ENCODE results near the gene NAT8L. TPM values are rescaled to one million over a fixed set of nuclear protein-coding genes. Genes with fewer than 3 reads are reported as not detected.

Gene NAT8L
- polyA plus RNA-seq, 12 donors = 1.3 to 2.8 (median 2.1) TPM; not detected in 1

GRCh38 chr4:2044542-2045517 lies 14.3 kb upstream of the NAT8L start:
- DNase-seq = no peak

DNA sequence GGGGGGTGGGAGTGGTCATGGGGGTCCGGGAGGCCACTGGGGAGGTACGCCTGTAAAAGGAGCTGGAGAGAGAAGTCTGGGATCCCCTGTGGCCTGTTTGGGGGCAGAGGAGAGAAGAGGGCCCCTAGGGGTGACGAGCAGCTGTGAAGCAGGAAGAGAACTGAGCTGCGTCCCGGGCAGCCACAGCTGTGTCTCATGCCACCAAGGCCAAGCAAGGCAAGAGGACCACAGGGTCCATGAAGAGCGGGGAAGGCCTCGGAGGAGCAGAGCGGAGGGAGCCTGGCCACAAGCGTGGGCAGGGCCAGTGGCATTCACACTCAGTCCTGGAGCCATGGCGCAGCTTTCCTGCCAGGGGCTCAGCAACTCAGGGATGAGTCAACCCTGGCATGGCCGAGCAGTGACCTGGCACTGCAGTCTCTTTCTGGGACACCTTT lies 13.6 kb upstream of the NAT8L start:
- DNase-seq = no peak

DNA sequence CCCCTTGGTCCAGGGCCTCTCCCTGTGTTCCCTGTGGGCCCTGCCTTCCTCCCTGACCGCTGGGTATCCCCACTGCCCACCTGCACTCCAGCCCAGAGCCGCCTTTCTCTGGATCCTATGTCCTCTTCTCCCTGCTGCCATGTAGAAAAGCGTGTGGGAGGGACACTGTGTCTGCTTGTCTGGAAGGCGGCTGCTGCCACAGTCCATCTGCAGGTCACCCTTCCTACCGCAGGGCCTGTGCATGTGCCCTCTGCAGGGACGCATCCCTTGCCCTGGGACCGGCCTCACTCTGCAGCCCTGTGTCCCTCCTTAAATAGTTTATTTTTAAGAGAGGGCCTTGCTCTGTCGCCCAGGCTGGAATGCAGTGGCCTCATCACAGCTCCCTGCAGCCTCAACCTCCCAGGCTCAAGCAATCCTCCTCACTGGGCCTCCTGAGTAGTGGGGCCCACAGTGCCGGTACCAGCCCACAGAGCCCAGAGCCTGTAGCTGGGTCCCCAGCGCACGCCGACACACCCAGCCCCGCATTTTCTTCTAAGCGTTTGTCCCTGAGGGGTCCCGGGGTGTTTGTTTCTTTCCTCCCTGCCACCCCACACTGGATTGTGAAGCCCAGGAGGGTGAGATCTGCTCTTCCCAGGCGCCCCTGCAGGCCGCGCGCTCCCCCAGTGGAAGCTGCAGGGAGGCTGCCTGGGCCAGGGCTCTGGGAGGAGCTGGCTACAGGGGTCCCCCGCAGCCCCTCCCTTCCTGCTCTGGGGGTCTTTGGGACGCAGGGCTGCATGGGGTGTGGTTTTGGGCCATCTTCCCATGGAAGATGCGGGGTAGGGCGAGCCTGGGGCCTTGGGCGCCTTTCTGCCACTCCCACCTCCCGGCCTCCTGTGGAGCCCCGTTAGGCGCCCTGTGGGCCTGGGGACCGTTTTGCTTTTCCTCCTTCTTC lies 12.8 kb upstream of the NAT8L start:
- no peak for DNase-seq

DNA sequence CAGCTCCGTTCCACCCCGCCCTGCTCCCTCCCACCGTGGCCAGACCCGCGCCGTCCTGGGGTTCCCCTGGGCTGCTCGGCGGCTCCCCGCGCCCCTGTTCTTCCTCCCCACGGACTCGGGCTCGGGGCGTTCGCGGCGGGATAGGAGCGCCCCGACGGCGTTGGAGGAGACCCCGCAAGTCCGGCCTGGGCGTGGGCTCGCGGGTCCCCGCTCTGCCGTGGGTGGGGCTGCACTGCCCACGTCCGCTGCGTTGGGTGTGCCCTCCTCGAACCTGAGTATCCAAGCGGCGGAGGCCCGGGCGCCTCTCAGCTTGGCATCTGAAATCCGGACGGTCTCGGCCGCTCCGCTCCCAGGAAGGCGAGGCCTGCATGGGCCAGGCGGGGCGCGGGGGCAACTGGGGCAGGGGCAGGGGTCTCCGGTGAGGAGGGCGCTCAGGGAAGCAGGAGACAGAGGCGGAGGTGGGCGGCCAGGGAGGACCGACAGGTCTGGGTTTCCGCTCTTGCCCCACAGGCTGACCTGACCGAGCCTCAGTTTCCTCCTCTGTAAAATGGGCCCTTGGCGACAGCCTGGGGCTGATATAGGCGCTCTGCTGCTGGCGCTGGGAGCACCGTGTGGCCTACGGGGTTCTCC lies 12.0 kb upstream of the NAT8L start:
- DNase-seq = no peak

DNA sequence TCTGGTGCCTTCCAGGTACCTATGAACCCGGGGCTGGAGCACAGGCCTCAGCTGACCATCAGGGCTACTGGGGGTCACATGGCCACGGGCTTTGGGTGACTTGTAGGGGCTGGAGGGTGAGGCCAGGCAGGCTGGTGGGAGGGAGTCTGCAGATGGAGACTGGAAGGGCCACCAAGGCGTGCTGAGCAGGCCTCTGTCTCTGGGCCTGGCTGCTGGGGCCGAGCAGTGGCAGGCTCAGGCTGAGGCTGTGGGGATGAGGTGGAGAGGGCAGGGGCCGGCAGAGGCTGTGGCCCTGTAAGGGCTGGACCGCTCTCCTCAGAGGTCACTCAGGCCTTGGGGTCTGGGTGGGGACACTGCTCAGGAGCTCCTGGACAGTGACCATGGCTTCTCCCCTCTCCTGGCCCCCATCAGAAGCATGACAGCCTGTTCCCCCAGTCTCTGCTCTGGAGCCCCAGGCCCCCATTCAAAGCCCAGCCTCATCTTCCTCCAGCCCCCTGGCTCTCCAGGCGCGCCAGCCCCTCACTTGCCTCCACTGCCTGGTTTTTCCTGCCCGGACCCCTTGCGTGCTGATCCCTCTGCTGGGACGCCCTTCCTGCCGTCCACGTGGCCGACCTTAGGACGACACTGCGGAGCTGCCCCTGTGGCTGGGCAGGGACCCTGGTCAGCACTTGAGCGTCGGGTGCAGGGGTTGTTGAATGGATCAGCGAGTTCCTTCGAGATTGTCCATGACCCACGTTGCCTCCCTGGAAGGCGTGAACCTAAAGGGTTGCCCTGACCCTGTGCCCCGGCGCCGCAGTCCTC lies 11.1 kb upstream of the NAT8L start:
- no peak for DNase-seq

DNA sequence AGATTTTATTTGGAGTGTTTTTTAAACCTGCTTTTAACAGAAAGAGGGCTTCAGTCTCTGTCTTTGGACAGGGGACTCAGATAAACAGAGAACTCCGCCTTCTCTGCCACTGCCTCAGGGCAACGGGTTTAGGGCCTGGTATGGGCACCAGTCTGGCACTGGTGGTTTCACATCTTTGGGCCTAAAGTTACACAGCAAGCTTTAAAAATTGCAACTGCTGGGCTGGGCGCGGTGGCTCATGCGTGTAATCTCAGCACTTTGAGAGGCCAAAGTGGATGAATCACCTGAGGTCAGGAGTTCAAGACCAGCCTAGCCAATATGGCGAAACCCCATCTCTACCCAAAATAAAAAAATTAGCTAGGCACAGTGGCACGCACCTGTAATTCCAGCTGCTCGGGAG lies 10.3 kb upstream of the NAT8L start:
- DNase-seq = no peak

- no peak for DNase-seq
These were observed 9.7 kb upstream of the NAT8L start for GRCh38 chr4:2049381-2049780.

DNA sequence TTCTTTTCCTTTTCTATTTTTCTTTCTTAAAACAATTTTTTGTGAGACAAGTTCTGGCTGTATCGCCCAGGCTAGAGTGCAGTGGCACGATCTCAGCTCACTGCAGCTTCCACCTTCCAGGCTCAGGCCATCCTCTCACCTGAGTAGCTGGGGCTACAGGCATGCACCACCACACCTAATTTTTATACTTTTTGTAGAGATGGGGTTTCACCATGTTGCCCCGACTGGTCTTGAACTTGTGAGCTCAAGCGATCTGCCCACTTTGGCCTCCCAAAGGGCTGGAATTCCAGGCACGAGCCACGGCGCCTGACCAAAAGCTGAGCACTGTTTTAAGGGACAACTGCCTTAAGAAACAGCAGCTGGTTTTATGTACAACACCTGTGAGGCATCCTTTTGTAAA lies 9.3 kb upstream of the NAT8L start:
- DNase-seq = no peak

- no peak for DNase-seq
These were observed 8.0 kb upstream of the NAT8L start for GRCh38 chr4:2051086-2051485.

GRCh38 chr4:2054217-2054616 lies 4.9 kb upstream of the NAT8L start:
- no peak for DNase-seq

DNA sequence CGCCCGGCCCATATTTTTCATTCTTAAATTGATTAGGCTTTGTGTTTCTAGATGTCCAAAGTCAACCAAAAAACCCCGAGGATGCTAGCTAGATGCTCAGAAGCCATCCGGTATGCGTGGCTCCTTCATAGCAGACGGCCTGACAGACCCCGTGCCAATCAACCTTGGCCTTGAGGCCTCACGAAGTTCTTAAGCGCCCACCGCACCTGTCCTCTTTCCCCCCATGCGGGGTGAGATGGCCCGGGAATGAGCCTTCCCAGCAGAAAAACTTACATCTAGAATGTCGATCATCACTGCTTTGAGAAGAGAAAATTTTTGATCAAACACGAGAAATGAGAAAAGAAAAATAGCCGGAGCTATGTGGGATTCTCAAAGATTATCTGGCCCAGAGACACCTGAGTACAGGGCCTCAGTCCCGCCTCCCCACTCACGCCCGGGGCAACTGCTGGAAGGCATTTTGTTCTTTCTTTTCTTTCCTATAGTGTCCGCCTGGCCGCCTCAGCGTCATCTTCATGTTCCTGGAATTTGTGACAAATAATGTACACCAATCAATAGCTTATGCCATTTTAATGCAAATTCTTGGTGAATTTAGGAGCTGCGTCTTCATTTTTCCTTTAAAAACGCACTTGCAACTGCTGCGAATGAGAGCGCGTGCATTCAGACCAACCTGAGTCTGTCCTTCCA lies 1.6 kb upstream of the NAT8L start:
- DNase-seq = no peak

- DNase-seq = no peak
These were observed 672 bp upstream of the NAT8L start for GRCh38 chr4:2058264-2059045.

DNA sequence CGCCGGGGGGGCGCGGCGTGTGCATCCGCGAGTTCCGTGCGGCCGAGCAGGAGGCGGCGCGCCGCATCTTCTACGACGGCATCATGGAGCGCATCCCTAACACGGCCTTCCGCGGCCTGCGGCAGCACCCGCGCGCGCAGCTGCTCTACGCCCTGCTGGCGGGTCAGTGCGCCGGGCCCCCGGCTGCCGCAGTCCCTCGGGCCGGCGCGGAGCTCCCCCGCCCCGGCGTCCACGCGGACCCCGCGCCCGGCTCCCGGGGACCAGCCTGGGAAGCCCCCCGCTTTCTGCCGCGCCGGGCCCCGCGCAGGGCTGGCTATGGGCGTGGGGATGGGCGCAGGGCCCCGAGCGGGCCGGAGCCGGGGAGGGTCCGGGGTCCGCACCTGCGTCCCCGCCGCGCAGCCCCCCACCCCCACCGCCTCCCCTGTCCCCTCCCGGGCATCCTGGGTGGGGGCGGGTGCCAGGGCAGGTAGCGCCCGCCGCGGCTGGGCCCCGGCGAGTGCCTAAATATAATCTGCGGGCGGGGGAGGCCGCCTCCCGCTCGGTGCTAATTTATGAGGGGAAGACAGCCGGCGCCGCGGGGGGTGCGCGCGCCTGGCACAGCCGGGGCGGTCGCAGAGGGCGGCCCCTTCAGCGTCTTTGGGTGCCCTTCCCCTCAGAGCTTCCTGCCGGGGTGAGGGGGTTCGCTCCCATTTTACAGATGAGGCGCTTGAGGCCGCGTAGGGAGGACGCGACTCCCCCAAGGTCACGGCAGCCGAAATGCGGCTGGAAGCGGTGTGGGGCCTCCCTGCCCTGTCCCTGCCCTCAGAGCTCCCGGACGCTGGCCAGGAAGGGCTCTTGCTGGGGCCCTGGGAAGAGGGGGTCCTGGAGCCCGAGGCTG lies 837 bp downstream of the NAT8L start:
- DNase-seq = no peak

GRCh38 chr4:2060611-2061185 lies 1.6 kb downstream of the NAT8L start:
- no peak for DNase-seq

DNA sequence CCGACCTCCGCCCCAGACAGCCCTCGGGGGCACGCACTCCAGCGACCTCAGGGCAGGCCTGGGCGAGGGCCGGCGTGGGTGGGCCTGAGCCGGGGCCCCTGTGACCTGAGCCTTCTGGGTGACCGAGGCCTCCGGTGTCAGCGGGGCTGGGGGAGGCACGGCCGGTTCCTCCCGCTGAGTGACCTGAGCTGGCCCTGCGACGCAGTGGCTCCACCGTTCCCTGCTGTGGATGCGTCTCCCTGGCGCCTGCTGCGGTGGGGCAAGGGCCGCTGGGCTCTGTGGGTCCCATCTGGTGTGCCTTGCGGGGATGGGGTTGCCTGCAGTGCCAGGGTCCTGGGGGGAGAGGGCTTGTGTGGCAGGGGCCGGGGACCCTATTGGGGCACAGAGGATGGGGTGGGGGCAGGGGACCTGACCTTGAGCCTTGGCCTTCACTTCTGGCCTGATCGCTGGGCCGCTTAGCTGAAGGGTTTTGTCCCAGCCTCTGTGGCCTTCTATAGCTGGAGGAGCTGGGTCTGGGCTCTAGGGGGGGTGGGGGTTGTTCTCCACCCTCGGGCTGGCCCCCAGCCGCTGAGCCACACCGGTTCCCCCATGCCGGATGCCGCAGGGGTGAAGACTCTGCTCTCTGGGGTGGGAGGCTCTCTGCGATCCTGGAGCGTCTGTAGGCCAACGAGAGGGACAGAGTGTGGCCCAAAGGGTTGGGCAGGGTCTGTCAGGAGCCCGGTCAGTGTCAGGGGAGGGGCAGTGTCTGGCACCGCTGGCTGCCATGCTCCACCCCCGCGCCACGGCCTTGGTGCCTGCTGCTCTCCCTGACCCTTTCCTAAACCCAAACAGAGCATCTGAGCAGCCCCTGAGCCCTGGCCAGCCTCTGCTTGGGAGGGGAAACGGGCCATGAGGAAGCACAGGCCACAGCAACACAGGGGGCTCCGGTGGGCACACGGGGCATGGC lies 2.3 kb downstream of the NAT8L start:
- DNase-seq = no peak

DNA sequence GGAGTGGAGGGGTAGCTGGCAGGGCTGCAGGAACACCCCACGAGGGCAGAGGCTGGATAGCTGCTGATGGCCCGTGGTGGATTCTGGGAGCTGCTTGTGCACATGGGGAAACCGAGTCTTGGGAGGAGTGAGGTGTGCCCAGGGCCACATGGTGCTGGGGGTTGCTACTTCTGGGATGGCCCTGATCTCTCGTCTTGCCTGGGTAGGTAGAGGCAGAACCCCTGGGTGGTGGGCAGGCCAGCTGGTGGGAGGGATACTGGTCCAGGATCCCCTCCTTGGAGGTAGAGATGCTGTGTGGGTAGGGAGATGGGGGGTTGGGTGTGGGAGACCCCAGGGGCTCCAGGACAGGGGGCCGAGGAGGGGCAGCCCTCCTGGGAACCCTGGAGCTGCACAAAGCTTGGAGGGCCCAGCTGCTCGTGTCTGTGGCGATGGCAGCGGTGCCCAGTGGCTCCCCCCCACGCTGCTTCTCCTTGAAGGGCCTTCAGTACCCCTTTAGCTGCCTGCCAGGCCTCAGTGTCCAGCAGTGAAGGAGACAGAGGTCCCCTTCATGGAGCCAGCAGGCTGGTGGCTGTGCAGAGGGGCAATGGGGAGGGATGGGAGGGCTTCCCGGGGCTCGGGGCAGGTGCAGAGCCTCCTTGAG lies 3.2 kb downstream of the NAT8L start:
- no peak for DNase-seq
